ENCODE measurements around the gene HMCES. TPM values are rescaled to one million over a fixed set of nuclear protein-coding genes. Genes with fewer than 3 reads are reported as not detected.

HMCES gene
- total RNA-seq, 3 donors from 2014 or later: 37.0 to 44.1 (median 41.4) TPM

- Histone ChIP-seq H3K4me3 (no peak overlapping the region), H3K9me3 (no peaks in the 10 kb centered on the region), H3K36me3 (ENCODE audit: low read depth) (no peaks in the 10 kb centered on the region), H3K4me1 (ENCODE audit: low read depth) (peaks cover 6% of the 10 kb centered on the region)
- ATAC-seq: no peak
- no peak for DNase-seq
- no peak for TF ChIP-seq CTCF (IDR thresholded peaks at IDR 0.05)
- intact Hi-C loops (cut with DNase I, micrococcal nuclease): no loop called here
These were observed 42.3 kb downstream of the HMCES start for GRCh38 chr3:129320825-129321487.

GRCh38 chr3:129321887-129322286 is 43.2 kb downstream of the HMCES start:
- H3K9me3 ChIP-seq: no peaks in the 10 kb centered on the region
- H3K4me1 ChIP-seq (ENCODE audit: low read depth): peaks cover 5% of the 10 kb centered on the region
- ATAC-seq (no peak), DNase-seq (no peak)
- no peak for TF ChIP-seq CTCF (IDR thresholded peaks at IDR 0.05)
- intact Hi-C loops (cut with DNase I, micrococcal nuclease): no loop called here
- H3K4me3 ChIP-seq: no peak overlapping the region
- no peaks in the 10 kb centered on the region for H3K36me3 ChIP-seq (ENCODE audit: low read depth)

- ATAC-seq (peak; percentile 17), DNase-seq (no peak)
- H3K36me3 ChIP-seq (ENCODE audit: low read depth): no peaks in the 10 kb centered on the region
- intact Hi-C loops (cut with DNase I, micrococcal nuclease): no loop called here
- no peaks in the 10 kb centered on the region for H3K9me3 ChIP-seq
- H3K4me1 ChIP-seq (ENCODE audit: low read depth): no peaks in the 10 kb centered on the region
- no peak overlapping the region for H3K4me3 ChIP-seq
- TF ChIP-seq CTCF (IDR thresholded peaks at IDR 0.05): no peak
These were observed 45.1 kb downstream of the HMCES start for GRCh38 chr3:129323651-129324294.

GRCh38 chr3:129324855-129325254 is 46.2 kb downstream of the HMCES start:
- Histone ChIP-seq H3K4me1 (ENCODE audit: low read depth) (no peaks in the 10 kb centered on the region), H3K9me3 (no peaks in the 10 kb centered on the region), H3K36me3 (ENCODE audit: low read depth) (no peaks in the 10 kb centered on the region), H3K4me3 (no peak overlapping the region)
- ATAC-seq (no peak), DNase-seq (no peak)
- no peak for TF ChIP-seq CTCF (IDR thresholded peaks at IDR 0.05)
- intact Hi-C loops (cut with DNase I, micrococcal nuclease): no loop called here

GRCh38 chr3:129325383-129325782 is 46.7 kb downstream of the HMCES start:
- TF ChIP-seq CTCF (IDR thresholded peaks at IDR 0.05): no peak
- no peaks in the 10 kb centered on the region for H3K36me3 ChIP-seq (ENCODE audit: low read depth)
- intact Hi-C loops (cut with DNase I, micrococcal nuclease): no loop called here
- no peak overlapping the region for H3K4me3 ChIP-seq
- ATAC-seq: no peak
- no peaks in the 10 kb centered on the region for H3K4me1 ChIP-seq (ENCODE audit: low read depth)
- H3K9me3 ChIP-seq: no peaks in the 10 kb centered on the region
- DNase-seq: no peak

Data from mucosa of descending colon (tissue), 3 donors.